Astrocyte (in vitro differentiated cells and primary cell): Measurements from ENCODE around the gene CCDC157. TPM values are rescaled to one million over a fixed set of nuclear protein-coding genes. Genes with fewer than 3 reads are reported as not detected.

Source experiments
- DNase-seq: peaks from one replicate; pipeline ENCODE4 v3.0.0-alpha.2; 2010; ENCODE audit warnings: low read depth
- FAIRE-seq: peaks from 2 replicates; lab custom pipeline; 2011; peaks lifted over from hg19 to GRCh38; lab: Jason Lieb, UNC
- H2AFZ ChIP-seq: 2 replicates; pipeline ENCODE4 v1.6.0; 2012; ENCODE audit warnings: low read depth, low read length, inconsistent platforms
- H3K27ac ChIP-seq: 2 replicates; pipeline ENCODE4 v1.5.1; 2011; ENCODE audit warnings: low read depth, low read length, inconsistent platforms
- H3K27me3 ChIP-seq: 2 replicates; pipeline ENCODE4 v1.6.0; 2011; ENCODE audit warnings: low read length, inconsistent platforms; ENCODE audit not compliant: insufficient read depth
- H3K36me3 ChIP-seq: 2 replicates; pipeline ENCODE4 v1.5.1; 2011; ENCODE audit warnings: low read length, inconsistent platforms; ENCODE audit not compliant: insufficient read depth
- H3K4me1 ChIP-seq: 2 replicates; pipeline ENCODE4 v1.5.1; 2011; ENCODE audit warnings: low read length, inconsistent platforms; ENCODE audit not compliant: insufficient read depth
- H3K4me2 ChIP-seq: 2 replicates; pipeline ENCODE4 v1.6.0; 2012; ENCODE audit warnings: low read length, inconsistent platforms
- H3K4me3 ChIP-seq: 2 replicates; pipeline ENCODE4 v1.5.1; 2011; ENCODE audit warnings: low read depth, mild to moderate bottlenecking, low read length, inconsistent platforms; ENCODE audit not compliant: insufficient read depth
- H3K79me2 ChIP-seq: 2 replicates; pipeline ENCODE4 v1.6.0; 2012; ENCODE audit warnings: mild to moderate bottlenecking, low read length, inconsistent platforms; ENCODE audit not compliant: insufficient read depth
- H3K9ac ChIP-seq: 2 replicates; pipeline ENCODE4 v1.6.0; 2012; ENCODE audit warnings: mild to moderate bottlenecking, low read length, inconsistent platforms
- H3K9me3 ChIP-seq: 2 replicates; pipeline ENCODE4 v1.5.1; 2012; ENCODE audit warnings: low read depth, mild to moderate bottlenecking, low read length, inconsistent platforms; ENCODE audit not compliant: insufficient read depth
- H4K20me1 ChIP-seq: 2 replicates; pipeline ENCODE4 v1.6.0; 2012; ENCODE audit warnings: low read length, inconsistent platforms; ENCODE audit not compliant: insufficient read depth
- H3K27ac Mint-ChIP-seq: one replicate; pipeline ENCODE4 v1.8.0; 2021; ENCODE audit warnings: mild to moderate bottlenecking, mixed read lengths; ENCODE audit not compliant: unreplicated experiment
- H3K27me3 Mint-ChIP-seq: one replicate; pipeline ENCODE4 v1.8.0; 2021; ENCODE audit warnings: low read depth, mixed read lengths; ENCODE audit not compliant: unreplicated experiment
- H3K36me3 Mint-ChIP-seq: one replicate; pipeline ENCODE4 v1.8.0; 2021; ENCODE audit warnings: low read depth, mixed read lengths; ENCODE audit not compliant: unreplicated experiment
- H3K4me1 Mint-ChIP-seq: one replicate; pipeline ENCODE4 v1.8.0; 2021; ENCODE audit warnings: low read depth, mixed read lengths; ENCODE audit not compliant: unreplicated experiment
- H3K4me3 Mint-ChIP-seq: one replicate; pipeline ENCODE4 v1.8.0; 2021; ENCODE audit warnings: mild to moderate bottlenecking, moderate library complexity, mixed read lengths; ENCODE audit not compliant: unreplicated experiment
- H3K9me3 Mint-ChIP-seq: one replicate; pipeline ENCODE4 v1.8.0; 2021; ENCODE audit warnings: mild to moderate bottlenecking, mixed read lengths; ENCODE audit not compliant: unreplicated experiment
- CTCF ChIP-seq: IDR thresholded peaks from 2 replicates; pipeline ENCODE4 v1.5.1; 2011; ENCODE audit warnings: low read depth, mild to moderate bottlenecking, inconsistent platforms, low read length, moderate library complexity; ENCODE audit not compliant: insufficient read depth
- EZH2 ChIP-seq: IDR thresholded peaks from 2 replicates; pipeline ENCODE4 v1.6.1; 2012; ENCODE audit warnings: mild to moderate bottlenecking, low read length, inconsistent platforms; ENCODE audit not compliant: insufficient read depth
- total RNA-seq: library from RNA; stranded (reverse); gene quantifications from 2 replicates; pipeline ENCODE4 v1.2.1, GENCODE V29; 2021

The CCDC157 gene
- total RNA-seq, 1 donor from 2014 or later = 2.9 TPM

- Histone ChIP-seq H3K4me2 (peak overlapping the region; percentile 90), H3K27me3 (no peaks in the 10 kb centered on the region), H3K79me2 (no peaks in the 10 kb centered on the region), H3K9ac (peak overlapping the region; percentile 93), H4K20me1 (no peaks in the 10 kb centered on the region), H3K27ac (peak overlapping the region; percentile 98), H3K9me3 (no peaks in the 10 kb centered on the region), H3K4me3 (peak overlapping the region; percentile 25), H2AFZ (no peak overlapping the region), H3K4me1 (peaks cover 63% of the 10 kb centered on the region), H3K36me3 (peaks cover 21% of the 10 kb centered on the region)
- FAIRE-seq = no peak
- H3K4me3 Mint-ChIP-seq = peak overlapping the region; percentile 87
- H3K4me1 Mint-ChIP-seq = peaks cover 32% of the 10 kb centered on the region
- peak overlapping the region; percentile 100 for H3K27ac Mint-ChIP-seq
- no peaks in the 10 kb centered on the region for H3K9me3 Mint-ChIP-seq
- no peaks in the 10 kb centered on the region for H3K27me3 Mint-ChIP-seq
- no peak for TF ChIP-seq EZH2
- no peak for TF ChIP-seq CTCF
- H3K36me3 Mint-ChIP-seq = peaks cover 7% of the 10 kb centered on the region
- DNase-seq = no peak
Observed at GRCh38 chr22:30421695-30422480, 65.1 kb downstream of the CCDC157 start.

GRCh38 chr22:30422481-30423300, 65.9 kb downstream of the CCDC157 start:
- Histone ChIP-seq H3K4me3 (peak overlapping the region; percentile 56), H3K4me1 (peaks cover 63% of the 10 kb centered on the region), H3K9me3 (no peaks in the 10 kb centered on the region), H2AFZ (no peak overlapping the region), H3K4me2 (peak overlapping the region; percentile 90), H3K27ac (peak overlapping the region; percentile 98), H3K36me3 (peaks cover 13% of the 10 kb centered on the region), H4K20me1 (no peaks in the 10 kb centered on the region), H3K9ac (peak overlapping the region; percentile 93), H3K79me2 (no peaks in the 10 kb centered on the region), H3K27me3 (no peaks in the 10 kb centered on the region)
- Mint-ChIP-seq H3K27me3 (no peaks in the 10 kb centered on the region), H3K27ac (peak overlapping the region; percentile 100), H3K4me3 (peak overlapping the region; percentile 87), H3K36me3 (peaks cover 8% of the 10 kb centered on the region), H3K9me3 (no peaks in the 10 kb centered on the region), H3K4me1 (peaks cover 32% of the 10 kb centered on the region)
- no peak for FAIRE-seq
- no peak for TF ChIP-seq CTCF
- TF ChIP-seq EZH2 = no peak
- peak; percentile 97 for DNase-seq
